ENCODE data around the gene C1orf226. TPM values are rescaled to one million over a fixed set of nuclear protein-coding genes. Genes with fewer than 3 reads are reported as not detected.

C1orf226 gene
- total and polyA plus RNA-seq, 2 experiments from 2014 or later = 2.7 to 12.5 TPM

DNA sequence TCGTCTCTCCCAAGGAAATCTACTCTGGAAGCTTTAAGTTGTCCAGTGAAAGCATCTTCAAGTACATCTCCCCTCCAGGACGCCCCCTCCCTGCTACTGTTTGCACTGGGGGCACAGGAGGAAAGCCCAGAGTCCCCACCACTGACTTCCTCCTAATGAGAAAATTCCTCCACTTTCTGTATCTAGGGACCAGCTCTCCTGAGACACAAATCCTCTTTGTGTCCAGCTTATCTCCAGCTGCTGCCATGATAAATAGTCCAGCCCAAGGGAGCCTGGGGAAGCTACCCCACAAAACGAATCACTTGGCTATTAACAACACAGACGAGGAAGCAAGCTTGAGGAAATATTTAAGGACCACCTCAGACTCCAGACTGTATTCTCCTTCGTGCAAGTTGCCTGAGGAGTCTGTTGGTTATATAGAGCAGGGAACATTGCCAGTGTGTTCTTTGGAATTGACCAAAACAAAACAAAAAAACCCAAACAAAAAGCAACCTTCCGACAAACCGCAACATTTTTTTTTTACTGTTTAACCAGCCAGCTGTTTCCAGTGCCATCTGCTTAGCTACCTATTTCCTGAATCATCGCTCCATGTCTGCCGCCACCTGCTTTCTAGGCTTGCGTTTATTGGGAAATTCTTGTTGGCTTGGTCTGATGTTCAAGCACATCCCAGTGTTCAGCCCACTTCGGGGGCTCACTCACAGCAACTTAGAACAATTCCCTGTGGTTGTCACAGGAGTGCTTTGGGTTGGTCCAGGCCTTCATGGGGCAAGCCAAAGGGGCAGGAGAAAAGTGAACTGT, 7.7 kb downstream of the C1orf226 start:
- Histone ChIP-seq H3K9me2 (ENCODE audit: insufficient read depth) (no peaks in the 10 kb centered on the region), H4K20me1 (replicated peaks; ENCODE audit: insufficient read depth) (no peaks in the 10 kb centered on the region), H3F3A (replicated peaks; ENCODE audit: low read depth) (no peaks in the 10 kb centered on the region), H3K27ac (ENCODE audit: low read depth) (no peak overlapping the region), H3K4me2 (no peak overlapping the region), H3K79me2 (replicated peaks; ENCODE audit: insufficient read depth) (no peaks in the 10 kb centered on the region), H3K36me3 (ENCODE audit: insufficient read depth) (no peaks in the 10 kb centered on the region), H3K4me1 (ENCODE audit: insufficient read depth) (peaks cover 4% of the 10 kb centered on the region; the same call in 1 of the 2 replicates), H3K27me3 (ENCODE audit: insufficient read depth) (no peaks in the 10 kb centered on the region), H2AFZ (no peak overlapping the region), H3K4me3 (no peak overlapping the region)
- Mint-ChIP-seq H3K9me3 (no peaks in the 10 kb centered on the region), H3K27ac (no peak overlapping the region), H3K4me3 (no peak overlapping the region), H3K36me3 (ENCODE audit: low read depth) (peaks cover 10% of the 10 kb centered on the region; the same call in 2 of the 3 replicates), H3K4me1 (peaks cover 36% of the 10 kb centered on the region), H3K27me3 (ENCODE audit: insufficient read depth, low read depth, poor library complexity) (peaks cover 12% of the 10 kb centered on the region)
- DNase-seq (ENCODE audit: low spot score) (no peak), ATAC-seq (no peak)
- TF ChIP-seq CREB1 (CRISPR knock-in tag; IDR thresholded peaks at IDR 0.05; ENCODE audit: low read depth) = no peak
- TF ChIP-seq, protein P1, sequence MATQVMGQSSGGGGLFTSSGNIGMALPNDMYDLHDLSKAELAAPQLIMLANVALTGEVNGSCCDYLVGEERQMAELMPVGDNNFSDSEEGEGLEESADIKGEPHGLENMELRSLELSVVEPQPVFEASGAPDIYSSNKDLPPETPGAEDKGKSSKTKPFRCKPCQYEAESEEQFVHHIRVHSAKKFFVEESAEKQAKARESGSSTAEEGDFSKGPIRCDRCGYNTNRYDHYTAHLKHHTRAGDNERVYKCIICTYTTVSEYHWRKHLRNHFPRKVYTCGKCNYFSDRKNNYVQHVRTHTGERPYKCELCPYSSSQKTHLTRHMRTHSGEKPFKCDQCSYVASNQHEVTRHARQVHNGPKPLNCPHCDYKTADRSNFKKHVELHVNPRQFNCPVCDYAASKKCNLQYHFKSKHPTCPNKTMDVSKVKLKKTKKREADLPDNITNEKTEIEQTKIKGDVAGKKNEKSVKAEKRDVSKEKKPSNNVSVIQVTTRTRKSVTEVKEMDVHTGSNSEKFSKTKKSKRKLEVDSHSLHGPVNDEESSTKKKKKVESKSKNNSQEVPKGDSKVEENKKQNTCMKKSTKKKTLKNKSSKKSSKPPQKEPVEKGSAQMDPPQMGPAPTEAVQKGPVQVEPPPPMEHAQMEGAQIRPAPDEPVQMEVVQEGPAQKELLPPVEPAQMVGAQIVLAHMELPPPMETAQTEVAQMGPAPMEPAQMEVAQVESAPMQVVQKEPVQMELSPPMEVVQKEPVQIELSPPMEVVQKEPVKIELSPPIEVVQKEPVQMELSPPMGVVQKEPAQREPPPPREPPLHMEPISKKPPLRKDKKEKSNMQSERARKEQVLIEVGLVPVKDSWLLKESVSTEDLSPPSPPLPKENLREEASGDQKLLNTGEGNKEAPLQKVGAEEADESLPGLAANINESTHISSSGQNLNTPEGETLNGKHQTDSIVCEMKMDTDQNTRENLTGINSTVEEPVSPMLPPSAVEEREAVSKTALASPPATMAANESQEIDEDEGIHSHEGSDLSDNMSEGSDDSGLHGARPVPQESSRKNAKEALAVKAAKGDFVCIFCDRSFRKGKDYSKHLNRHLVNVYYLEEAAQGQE (IDR thresholded peaks at IDR 0.05; ENCODE audit: unreplicated experiment) = no peak
- TF ChIP-seq POLR2AphosphoS5 (IDR thresholded peaks at IDR 0.05; ENCODE audit: low read depth) = no peak
- TF ChIP-seq, protein P2, sequence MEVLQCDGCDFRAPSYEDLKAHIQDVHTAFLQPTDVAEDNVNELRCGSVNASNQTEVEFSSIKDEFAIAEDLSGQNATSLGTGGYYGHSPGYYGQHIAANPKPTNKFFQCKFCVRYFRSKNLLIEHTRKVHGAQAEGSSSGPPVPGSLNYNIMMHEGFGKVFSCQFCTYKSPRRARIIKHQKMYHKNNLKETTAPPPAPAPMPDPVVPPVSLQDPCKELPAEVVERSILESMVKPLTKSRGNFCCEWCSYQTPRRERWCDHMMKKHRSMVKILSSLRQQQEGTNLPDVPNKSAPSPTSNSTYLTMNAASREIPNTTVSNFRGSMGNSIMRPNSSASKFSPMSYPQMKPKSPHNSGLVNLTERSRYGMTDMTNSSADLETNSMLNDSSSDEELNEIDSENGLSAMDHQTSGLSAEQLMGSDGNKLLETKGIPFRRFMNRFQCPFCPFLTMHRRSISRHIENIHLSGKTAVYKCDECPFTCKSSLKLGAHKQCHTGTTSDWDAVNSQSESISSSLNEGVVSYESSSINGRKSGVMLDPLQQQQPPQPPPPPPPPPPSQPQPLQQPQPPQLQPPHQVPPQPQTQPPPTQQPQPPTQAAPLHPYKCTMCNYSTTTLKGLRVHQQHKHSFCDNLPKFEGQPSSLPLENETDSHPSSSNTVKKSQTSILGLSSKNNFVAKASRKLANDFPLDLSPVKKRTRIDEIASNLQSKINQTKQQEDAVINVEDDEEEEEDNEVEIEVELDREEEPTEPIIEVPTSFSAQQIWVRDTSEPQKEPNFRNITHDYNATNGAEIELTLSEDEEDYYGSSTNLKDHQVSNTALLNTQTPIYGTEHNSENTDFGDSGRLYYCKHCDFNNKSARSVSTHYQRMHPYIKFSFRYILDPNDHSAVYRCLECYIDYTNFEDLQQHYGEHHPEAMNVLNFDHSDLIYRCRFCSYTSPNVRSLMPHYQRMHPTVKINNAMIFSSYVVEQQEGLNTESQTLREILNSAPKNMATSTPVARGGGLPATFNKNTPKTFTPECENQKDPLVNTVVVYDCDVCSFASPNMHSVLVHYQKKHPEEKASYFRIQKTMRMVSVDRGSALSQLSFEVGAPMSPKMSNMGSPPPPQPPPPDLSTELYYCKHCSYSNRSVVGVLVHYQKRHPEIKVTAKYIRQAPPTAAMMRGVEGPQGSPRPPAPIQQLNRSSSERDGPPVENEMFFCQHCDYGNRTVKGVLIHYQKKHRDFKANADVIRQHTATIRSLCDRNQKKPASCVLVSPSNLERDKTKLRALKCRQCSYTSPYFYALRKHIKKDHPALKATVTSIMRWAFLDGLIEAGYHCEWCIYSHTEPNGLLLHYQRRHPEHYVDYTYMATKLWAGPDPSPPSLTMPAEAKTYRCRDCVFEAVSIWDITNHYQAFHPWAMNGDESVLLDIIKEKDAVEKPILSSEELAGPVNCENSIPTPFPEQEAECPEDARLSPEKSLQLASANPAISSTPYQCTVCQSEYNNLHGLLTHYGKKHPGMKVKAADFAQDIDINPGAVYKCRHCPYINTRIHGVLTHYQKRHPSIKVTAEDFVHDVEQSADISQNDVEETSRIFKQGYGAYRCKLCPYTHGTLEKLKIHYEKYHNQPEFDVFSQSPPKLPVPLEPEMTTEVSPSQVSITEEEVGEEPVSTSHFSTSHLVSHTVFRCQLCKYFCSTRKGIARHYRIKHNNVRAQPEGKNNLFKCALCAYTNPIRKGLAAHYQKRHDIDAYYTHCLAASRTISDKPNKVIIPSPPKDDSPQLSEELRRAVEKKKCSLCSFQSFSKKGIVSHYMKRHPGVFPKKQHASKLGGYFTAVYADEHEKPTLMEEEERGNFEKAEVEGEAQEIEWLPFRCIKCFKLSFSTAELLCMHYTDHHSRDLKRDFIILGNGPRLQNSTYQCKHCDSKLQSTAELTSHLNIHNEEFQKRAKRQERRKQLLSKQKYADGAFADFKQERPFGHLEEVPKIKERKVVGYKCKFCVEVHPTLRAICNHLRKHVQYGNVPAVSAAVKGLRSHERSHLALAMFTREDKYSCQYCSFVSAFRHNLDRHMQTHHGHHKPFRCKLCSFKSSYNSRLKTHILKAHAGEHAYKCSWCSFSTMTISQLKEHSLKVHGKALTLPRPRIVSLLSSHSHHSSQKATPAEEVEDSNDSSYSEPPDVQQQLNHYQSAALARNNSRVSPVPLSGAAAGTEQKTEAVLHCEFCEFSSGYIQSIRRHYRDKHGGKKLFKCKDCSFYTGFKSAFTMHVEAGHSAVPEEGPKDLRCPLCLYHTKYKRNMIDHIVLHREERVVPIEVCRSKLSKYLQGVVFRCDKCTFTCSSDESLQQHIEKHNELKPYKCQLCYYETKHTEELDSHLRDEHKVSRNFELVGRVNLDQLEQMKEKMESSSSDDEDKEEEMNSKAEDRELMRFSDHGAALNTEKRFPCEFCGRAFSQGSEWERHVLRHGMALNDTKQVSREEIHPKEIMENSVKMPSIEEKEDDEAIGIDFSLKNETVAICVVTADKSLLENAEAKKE (CRISPR knock-in tag; IDR thresholded peaks at IDR 0.05) = no peak
- no peak for TF ChIP-seq EZH2 (IDR thresholded peaks at IDR 0.05; ENCODE audit: low read depth, unreplicated experiment)
- TF ChIP-seq ZNF331 (CRISPR knock-in tag; IDR thresholded peaks at IDR 0.05; ENCODE audit: low read depth) = no peak
- TF ChIP-seq EZH2phosphoT487 (IDR thresholded peaks at IDR 0.05; ENCODE audit: unreplicated experiment) = no peak
- no peak for TF ChIP-seq NANOG (IDR thresholded peaks at IDR 0.05; ENCODE audit: borderline replicate concordance)
- no peak for TF ChIP-seq STAT1 (IDR thresholded peaks at IDR 0.05; ENCODE audit: unreplicated experiment)
- TF ChIP-seq JUNB (IDR thresholded peaks at IDR 0.05; ENCODE audit: unreplicated experiment) = no peak
- TF ChIP-seq, protein P3, sequence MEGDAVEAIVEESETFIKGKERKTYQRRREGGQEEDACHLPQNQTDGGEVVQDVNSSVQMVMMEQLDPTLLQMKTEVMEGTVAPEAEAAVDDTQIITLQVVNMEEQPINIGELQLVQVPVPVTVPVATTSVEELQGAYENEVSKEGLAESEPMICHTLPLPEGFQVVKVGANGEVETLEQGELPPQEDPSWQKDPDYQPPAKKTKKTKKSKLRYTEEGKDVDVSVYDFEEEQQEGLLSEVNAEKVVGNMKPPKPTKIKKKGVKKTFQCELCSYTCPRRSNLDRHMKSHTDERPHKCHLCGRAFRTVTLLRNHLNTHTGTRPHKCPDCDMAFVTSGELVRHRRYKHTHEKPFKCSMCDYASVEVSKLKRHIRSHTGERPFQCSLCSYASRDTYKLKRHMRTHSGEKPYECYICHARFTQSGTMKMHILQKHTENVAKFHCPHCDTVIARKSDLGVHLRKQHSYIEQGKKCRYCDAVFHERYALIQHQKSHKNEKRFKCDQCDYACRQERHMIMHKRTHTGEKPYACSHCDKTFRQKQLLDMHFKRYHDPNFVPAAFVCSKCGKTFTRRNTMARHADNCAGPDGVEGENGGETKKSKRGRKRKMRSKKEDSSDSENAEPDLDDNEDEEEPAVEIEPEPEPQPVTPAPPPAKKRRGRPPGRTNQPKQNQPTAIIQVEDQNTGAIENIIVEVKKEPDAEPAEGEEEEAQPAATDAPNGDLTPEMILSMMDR (conservative IDR thresholded peaks at IDR 0.05; ENCODE audit: low read depth in 2 of 2) = no peak
- TF ChIP-seq, protein P4, sequence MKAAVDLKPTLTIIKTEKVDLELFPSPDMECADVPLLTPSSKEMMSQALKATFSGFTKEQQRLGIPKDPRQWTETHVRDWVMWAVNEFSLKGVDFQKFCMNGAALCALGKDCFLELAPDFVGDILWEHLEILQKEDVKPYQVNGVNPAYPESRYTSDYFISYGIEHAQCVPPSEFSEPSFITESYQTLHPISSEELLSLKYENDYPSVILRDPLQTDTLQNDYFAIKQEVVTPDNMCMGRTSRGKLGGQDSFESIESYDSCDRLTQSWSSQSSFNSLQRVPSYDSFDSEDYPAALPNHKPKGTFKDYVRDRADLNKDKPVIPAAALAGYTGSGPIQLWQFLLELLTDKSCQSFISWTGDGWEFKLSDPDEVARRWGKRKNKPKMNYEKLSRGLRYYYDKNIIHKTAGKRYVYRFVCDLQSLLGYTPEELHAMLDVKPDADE (IDR thresholded peaks at IDR 0.05) = no peak
